Hepatocyte (in vitro differentiated cells): ENCODE measurements around the gene CP.

Experiments used
- CTCF ChIP-seq: fragments of 200-600 bp; sonication (generic); IDR thresholded peaks from 2 replicates; pipeline ENCODE4 v1.5.1; 2016; ENCODE audit warnings: antibody characterized with exemption, mild to moderate bottlenecking; ENCODE audit not compliant: poor library complexity
- EZH2 ChIP-seq: fragments of 200-600 bp; sonication (generic); IDR thresholded peaks from 2 replicates; pipeline ENCODE4 v1.6.1; 2016; ENCODE audit warnings: antibody characterized with exemption, mild to moderate bottlenecking, borderline replicate concordance
- EZH2phosphoT487 ChIP-seq: fragments of 200-600 bp; sonication (generic); IDR thresholded peaks from one replicate; pipeline ENCODE4 v1.6.1; 2018; ENCODE audit warnings: antibody characterized with exemption, mild to moderate bottlenecking, low read depth, moderate library complexity; ENCODE audit not compliant: unreplicated experiment, severe bottlenecking

- TF ChIP-seq CTCF (no peak), EZH2phosphoT487 (no peak), EZH2 (no peak)
These were observed 40.4 kb downstream of the CP start for GRCh38 chr3:149181182-149181581.
